ENCODE results near the gene MDK.

MDK gene

GRCh38 chr11:46427364-46427763 is 45.9 kb downstream of the MDK start:
- TF ChIP-seq CTCF (conservative IDR thresholded peaks at IDR 0.05) = no peak
- H3K27ac ChIP-seq = no peak overlapping the region

GRCh38 chr11:46429717-46430116 is 48.2 kb downstream of the MDK start:
- no peak overlapping the region for H3K27ac ChIP-seq
- no peak for TF ChIP-seq CTCF (conservative IDR thresholded peaks at IDR 0.05)

- no peak for TF ChIP-seq CTCF (conservative IDR thresholded peaks at IDR 0.05)
- no peak overlapping the region for H3K27ac ChIP-seq
Observed at GRCh38 chr11:46431211-46431610, 49.7 kb downstream of the MDK start.

All from VCaP (cell line).